GM13977 (cell line): ENCODE data around the gene ALKBH4.
A peak's percentile ranks its signal among the peaks of the same experiment; 100 is the strongest.
"Not testable (repeated sequence)": the region's sequence is repeated elsewhere in the genome, so short reads cannot be mapped to it uniquely, and the experiment has no call there.

Experiments used
- DNase-seq: peaks from one replicate; pipeline ENCODE4 v3.0.0; 2012; ENCODE audit warnings: low spot score
- CTCF ChIP-seq: IDR thresholded peaks from 2 replicates; pipeline ENCODE4 v1.5.1; 2012; ENCODE audit warnings: mild to moderate bottlenecking, control low read depth; ENCODE audit not compliant: insufficient read depth; ENCODE audit errors: extremely low read depth, missing control alignments
- in situ Hi-C: fragments of 300-500 bp; cut with MboI; formaldehyde crosslinking; loops from one replicate; pipeline ENCODE4 v1.12.0; 2022; ENCODE audit warnings: low sequenced_read_pairs, low pct_unique_long_range_greater_than_20kb, mixed read lengths, inconsistent platforms; ENCODE audit not compliant: unreplicated experiment

The ALKBH4 gene

GRCh38 chr7:102464577-102465280 is at the start of gene ALKBH4, which contains the start of gene LRWD1:
TSS of gene ALKBH4 (minus strand) at chr7:102464863. CDS start at chr7:102464836, 27 bp downstream.
TSS of gene LRWD1 (plus strand) at chr7:102464984. CDS start at chr7:102465081, 97 bp downstream.
- TF ChIP-seq CTCF, result peak; percentile 26
- in situ Hi-C loops, result loop anchor here (5.0 kb wide), 1 partner anchor 62 kb away; no protein-coding TSS in a partner anchor
- DNase-seq, result peak; percentile 100

- DNase-seq, in situ Hi-C loops: not testable (repeated sequence)
Observed at GRCh38 chr7:102512642-102513221, 48.1 kb upstream of the ALKBH4 start.

GRCh38 chr7:102511860-102512522 is 47.3 kb upstream of the ALKBH4 start:
- DNase-seq, in situ Hi-C loops: not testable (repeated sequence)

GRCh38 chr7:102510575-102510974 is 45.9 kb upstream of the ALKBH4 start:
- DNase-seq, in situ Hi-C loops: not testable (repeated sequence)

- DNase-seq, in situ Hi-C loops: not testable (repeated sequence)
Observed at GRCh38 chr7:102507410-102508088, 42.9 kb upstream of the ALKBH4 start.

GRCh38 chr7:102505298-102506185 is 40.9 kb upstream of the ALKBH4 start:
- in situ Hi-C loops, DNase-seq: not testable (repeated sequence)

- in situ Hi-C loops, DNase-seq: not testable (repeated sequence)
Observed at GRCh38 chr7:102503141-102503540, 38.5 kb upstream of the ALKBH4 start.

- DNase-seq, in situ Hi-C loops: not testable (repeated sequence)
Observed at GRCh38 chr7:102498321-102498720, 33.7 kb upstream of the ALKBH4 start.

- in situ Hi-C loops, DNase-seq: not testable (repeated sequence)
Observed at GRCh38 chr7:102497308-102497707, 32.6 kb upstream of the ALKBH4 start.

- DNase-seq, in situ Hi-C loops: not testable (repeated sequence)
Observed at GRCh38 chr7:102496861-102497260, 32.2 kb upstream of the ALKBH4 start.

- in situ Hi-C loops, DNase-seq: not testable (repeated sequence)
Observed at GRCh38 chr7:102494473-102495149, 29.9 kb upstream of the ALKBH4 start.

- in situ Hi-C loops, DNase-seq: not testable (repeated sequence)
Observed at GRCh38 chr7:102494026-102494425, 29.4 kb upstream of the ALKBH4 start.

GRCh38 chr7:102493220-102493935 is 28.7 kb upstream of the ALKBH4 start:
- in situ Hi-C loops, DNase-seq: not testable (repeated sequence)

GRCh38 chr7:102490529-102491075 is 25.9 kb upstream of the ALKBH4 start:
- in situ Hi-C loops, DNase-seq: not testable (repeated sequence)
